ENCODE results near the gene LHFPL6. TPM values are rescaled to one million over a fixed set of nuclear protein-coding genes. Genes with fewer than 3 reads are reported as not detected.

LHFPL6 gene
- total and polyA plus RNA-seq, 2 experiments from 2014 or later, result 12.1 to 14.1 TPM

- WGBS (ENCODE audit: low lambda C conversion rate, missing lambda C conversion rate), result 94% methylated on average over 6 of the region's 6 CpGs
- TF ChIP-seq CTCF (IDR thresholded peaks at IDR 0.05; ENCODE audit: poor library complexity) (no peak), EZH2phosphoT487 (IDR thresholded peaks at IDR 0.05; ENCODE audit: low read depth, severe bottlenecking, unreplicated experiment) (no peak), EZH2 (IDR thresholded peaks at IDR 0.05; ENCODE audit: borderline replicate concordance) (no peak)
These were observed 253.5 kb downstream of the LHFPL6 start for GRCh38 chr13:39349391-39349960.

GRCh38 chr13:39347926-39348901, 254.8 kb downstream of the LHFPL6 start:
- no peaks in the 10 kb centered on the region for H3K27me3 ChIP-seq
- H4K20me1 ChIP-seq (ENCODE audit: insufficient read depth, poor library complexity, severe bottlenecking), result no peaks in the 10 kb centered on the region
- DNase-seq (ENCODE audit: low spot score), result peak; percentile 6
- H3K36me3 ChIP-seq (replicated peaks; ENCODE audit: insufficient read depth, low read depth), result no peaks in the 10 kb centered on the region
- TF ChIP-seq CTCF (IDR thresholded peaks at IDR 0.05; ENCODE audit: poor library complexity) (no peak), EZH2phosphoT487 (IDR thresholded peaks at IDR 0.05; ENCODE audit: low read depth, severe bottlenecking, unreplicated experiment) (no peak)
- 54% methylated on average over 9 of the region's 9 CpGs for WGBS (ENCODE audit: low lambda C conversion rate, missing lambda C conversion rate)
- no peaks in the 10 kb centered on the region for H3K9me3 ChIP-seq (ENCODE audit: low read depth)
- H3K79me2 ChIP-seq, result no peaks in the 10 kb centered on the region
- no peak overlapping the region for H2AFZ ChIP-seq
- H3K4me2 ChIP-seq, result no peak overlapping the region
- no peak overlapping the region for H3K27ac ChIP-seq
- H3K4me1 ChIP-seq (ENCODE audit: insufficient read depth), result no peaks in the 10 kb centered on the region
- no peak overlapping the region for H3K4me3 ChIP-seq
- no peaks in the 10 kb centered on the region for H3K9me2 ChIP-seq (replicated peaks; ENCODE audit: insufficient read depth)

More at GRCh38 chr13:39349391-39349960, 253.5 kb downstream of the LHFPL6 start:
- H3K4me3 ChIP-seq, result no peak overlapping the region
- no peaks in the 10 kb centered on the region for H3K79me2 ChIP-seq
- H4K20me1 ChIP-seq (ENCODE audit: insufficient read depth, poor library complexity, severe bottlenecking), result no peaks in the 10 kb centered on the region
- H3K27ac ChIP-seq, result no peak overlapping the region
- H3K4me1 ChIP-seq (ENCODE audit: insufficient read depth), result no peaks in the 10 kb centered on the region
- no peaks in the 10 kb centered on the region for H3K9me3 ChIP-seq (ENCODE audit: low read depth)
- no peaks in the 10 kb centered on the region for H3K9me2 ChIP-seq (replicated peaks; ENCODE audit: insufficient read depth)
- no peaks in the 10 kb centered on the region for H3K27me3 ChIP-seq
- H2AFZ ChIP-seq, result no peak overlapping the region
- no peak for DNase-seq (ENCODE audit: low spot score)
- H3K36me3 ChIP-seq (replicated peaks; ENCODE audit: insufficient read depth, low read depth), result no peaks in the 10 kb centered on the region
- H3K4me2 ChIP-seq, result no peak overlapping the region

GRCh38 chr13:39345982-39346381, 257.0 kb downstream of the LHFPL6 start:
- Histone ChIP-seq H4K20me1 (ENCODE audit: insufficient read depth, poor library complexity, severe bottlenecking) (no peaks in the 10 kb centered on the region), H3K27ac (no peak overlapping the region), H3K79me2 (no peaks in the 10 kb centered on the region), H3K36me3 (replicated peaks; ENCODE audit: insufficient read depth, low read depth) (no peaks in the 10 kb centered on the region), H3K9me3 (ENCODE audit: low read depth) (no peaks in the 10 kb centered on the region), H2AFZ (no peak overlapping the region), H3K27me3 (no peaks in the 10 kb centered on the region), H3K4me2 (no peak overlapping the region), H3K9me2 (replicated peaks; ENCODE audit: insufficient read depth) (no peaks in the 10 kb centered on the region), H3K4me1 (ENCODE audit: insufficient read depth) (no peaks in the 10 kb centered on the region), H3K4me3 (no peak overlapping the region)
- TF ChIP-seq EZH2phosphoT487 (IDR thresholded peaks at IDR 0.05; ENCODE audit: low read depth, severe bottlenecking, unreplicated experiment) (no peak), EZH2 (IDR thresholded peaks at IDR 0.05; ENCODE audit: borderline replicate concordance) (no peak), CTCF (IDR thresholded peaks at IDR 0.05; ENCODE audit: poor library complexity) (no peak)
- 83% methylated on average over 5 of the region's 5 CpGs for WGBS (ENCODE audit: low lambda C conversion rate, missing lambda C conversion rate)
- DNase-seq (ENCODE audit: low spot score), result no peak

All from hepatocyte (in vitro differentiated cells).